ENCODE results near the gene UTS2B. TPM values are rescaled to one million over a fixed set of nuclear protein-coding genes. Genes with fewer than 3 reads are reported as not detected.

UTS2B gene
- polyA plus RNA-seq, 1 donor from 2014 or later: 0.46 TPM

DNA sequence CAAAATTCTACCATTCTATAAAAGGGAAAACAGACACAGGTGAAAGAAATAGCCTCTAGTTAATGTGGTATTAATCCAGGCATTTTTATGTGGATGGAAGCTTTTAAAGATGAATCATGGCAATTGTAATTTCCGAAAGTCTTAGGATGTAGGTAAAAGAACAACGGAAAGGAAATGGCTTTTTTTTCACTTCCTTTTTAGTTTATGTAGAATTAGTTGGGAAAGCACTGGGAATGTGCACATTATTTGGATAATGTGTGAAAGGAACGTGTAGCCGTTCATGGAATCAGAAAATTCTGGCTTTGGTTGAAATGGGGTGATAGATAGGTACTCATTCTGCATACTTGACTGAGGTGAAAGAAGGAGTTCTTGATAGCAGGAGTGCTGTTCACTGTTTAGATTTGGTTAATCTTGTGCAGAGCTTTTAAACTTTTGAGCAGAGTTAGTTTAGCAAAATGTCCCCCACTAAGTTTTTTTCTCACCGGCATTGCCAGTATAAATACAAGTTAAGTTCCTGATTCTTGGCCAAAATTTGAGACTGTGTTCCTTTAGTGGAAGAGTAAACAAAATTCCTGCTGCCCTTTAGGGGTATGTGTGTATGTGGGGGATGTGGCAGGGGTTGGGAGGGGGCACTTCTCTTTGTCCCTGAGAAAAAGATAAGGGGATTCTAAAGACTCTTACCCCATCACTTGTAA is 20.2 kb upstream of the UTS2B start:
- H3K9me3 ChIP-seq (ENCODE audit: low read length): no peaks in the 10 kb centered on the region
- no peak overlapping the region for H3K27ac ChIP-seq (ENCODE audit: low read length)
- H3K4me3 ChIP-seq (ENCODE audit: low read length): no peak overlapping the region
- H2AFZ ChIP-seq (ENCODE audit: low read depth, low read length): no peak overlapping the region
- H4K20me1 ChIP-seq (ENCODE audit: insufficient read depth): no peaks in the 10 kb centered on the region
- TF ChIP-seq TAF1 (IDR thresholded peaks at IDR 0.05; ENCODE audit: low read depth) (no peak), SMC3 (conservative IDR thresholded peaks at IDR 0.05; ENCODE audit: poor library complexity) (no peak), POLR2AphosphoS5 (IDR thresholded peaks at IDR 0.05) (no peak), EP300 (conservative IDR thresholded peaks at IDR 0.05; ENCODE audit: poor library complexity, severe bottlenecking) (no peak), MXI1 (conservative IDR thresholded peaks at IDR 0.05; ENCODE audit: poor library complexity, severe bottlenecking) (no peak), RAD21 (conservative IDR thresholded peaks at IDR 0.05) (no peak)
- TF ChIP-seq, protein P1, sequence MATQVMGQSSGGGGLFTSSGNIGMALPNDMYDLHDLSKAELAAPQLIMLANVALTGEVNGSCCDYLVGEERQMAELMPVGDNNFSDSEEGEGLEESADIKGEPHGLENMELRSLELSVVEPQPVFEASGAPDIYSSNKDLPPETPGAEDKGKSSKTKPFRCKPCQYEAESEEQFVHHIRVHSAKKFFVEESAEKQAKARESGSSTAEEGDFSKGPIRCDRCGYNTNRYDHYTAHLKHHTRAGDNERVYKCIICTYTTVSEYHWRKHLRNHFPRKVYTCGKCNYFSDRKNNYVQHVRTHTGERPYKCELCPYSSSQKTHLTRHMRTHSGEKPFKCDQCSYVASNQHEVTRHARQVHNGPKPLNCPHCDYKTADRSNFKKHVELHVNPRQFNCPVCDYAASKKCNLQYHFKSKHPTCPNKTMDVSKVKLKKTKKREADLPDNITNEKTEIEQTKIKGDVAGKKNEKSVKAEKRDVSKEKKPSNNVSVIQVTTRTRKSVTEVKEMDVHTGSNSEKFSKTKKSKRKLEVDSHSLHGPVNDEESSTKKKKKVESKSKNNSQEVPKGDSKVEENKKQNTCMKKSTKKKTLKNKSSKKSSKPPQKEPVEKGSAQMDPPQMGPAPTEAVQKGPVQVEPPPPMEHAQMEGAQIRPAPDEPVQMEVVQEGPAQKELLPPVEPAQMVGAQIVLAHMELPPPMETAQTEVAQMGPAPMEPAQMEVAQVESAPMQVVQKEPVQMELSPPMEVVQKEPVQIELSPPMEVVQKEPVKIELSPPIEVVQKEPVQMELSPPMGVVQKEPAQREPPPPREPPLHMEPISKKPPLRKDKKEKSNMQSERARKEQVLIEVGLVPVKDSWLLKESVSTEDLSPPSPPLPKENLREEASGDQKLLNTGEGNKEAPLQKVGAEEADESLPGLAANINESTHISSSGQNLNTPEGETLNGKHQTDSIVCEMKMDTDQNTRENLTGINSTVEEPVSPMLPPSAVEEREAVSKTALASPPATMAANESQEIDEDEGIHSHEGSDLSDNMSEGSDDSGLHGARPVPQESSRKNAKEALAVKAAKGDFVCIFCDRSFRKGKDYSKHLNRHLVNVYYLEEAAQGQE (IDR thresholded peaks at IDR 0.05; ENCODE audit: borderline replicate concordance): no peak
- TF ChIP-seq, protein P2, sequence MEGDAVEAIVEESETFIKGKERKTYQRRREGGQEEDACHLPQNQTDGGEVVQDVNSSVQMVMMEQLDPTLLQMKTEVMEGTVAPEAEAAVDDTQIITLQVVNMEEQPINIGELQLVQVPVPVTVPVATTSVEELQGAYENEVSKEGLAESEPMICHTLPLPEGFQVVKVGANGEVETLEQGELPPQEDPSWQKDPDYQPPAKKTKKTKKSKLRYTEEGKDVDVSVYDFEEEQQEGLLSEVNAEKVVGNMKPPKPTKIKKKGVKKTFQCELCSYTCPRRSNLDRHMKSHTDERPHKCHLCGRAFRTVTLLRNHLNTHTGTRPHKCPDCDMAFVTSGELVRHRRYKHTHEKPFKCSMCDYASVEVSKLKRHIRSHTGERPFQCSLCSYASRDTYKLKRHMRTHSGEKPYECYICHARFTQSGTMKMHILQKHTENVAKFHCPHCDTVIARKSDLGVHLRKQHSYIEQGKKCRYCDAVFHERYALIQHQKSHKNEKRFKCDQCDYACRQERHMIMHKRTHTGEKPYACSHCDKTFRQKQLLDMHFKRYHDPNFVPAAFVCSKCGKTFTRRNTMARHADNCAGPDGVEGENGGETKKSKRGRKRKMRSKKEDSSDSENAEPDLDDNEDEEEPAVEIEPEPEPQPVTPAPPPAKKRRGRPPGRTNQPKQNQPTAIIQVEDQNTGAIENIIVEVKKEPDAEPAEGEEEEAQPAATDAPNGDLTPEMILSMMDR (IDR thresholded peaks at IDR 0.05; ENCODE audit: poor library complexity, severe bottlenecking): no peak
- no peaks in the 10 kb centered on the region for H3F3A ChIP-seq (ENCODE audit: insufficient read depth, low read length, poor library complexity, severe bottlenecking)
- no peak overlapping the region for H3K4me2 ChIP-seq (ENCODE audit: low read length)
- no peaks in the 10 kb centered on the region for H3K9me2 ChIP-seq (ENCODE audit: insufficient read depth, low read length)
- H3K36me3 ChIP-seq (ENCODE audit: insufficient read depth, low read length): no peaks in the 10 kb centered on the region
- H3K79me2 ChIP-seq (replicated peaks; ENCODE audit: insufficient read depth, low read length): peaks cover 22% of the 10 kb centered on the region
- no peaks in the 10 kb centered on the region for H3K27me3 ChIP-seq (ENCODE audit: insufficient read depth, low read depth, low read length)
- H3K9ac ChIP-seq (ENCODE audit: low read length): no peak overlapping the region

GRCh38 chr3:191348098-191348497 is 17.8 kb upstream of the UTS2B start:
- Histone ChIP-seq H3K9me3 (ENCODE audit: low read length) (no peaks in the 10 kb centered on the region), H3K27ac (ENCODE audit: low read length) (no peak overlapping the region), H3K36me3 (ENCODE audit: insufficient read depth, low read length) (no peaks in the 10 kb centered on the region), H3K9me2 (ENCODE audit: insufficient read depth, low read length) (no peaks in the 10 kb centered on the region), H3K4me3 (ENCODE audit: low read length) (no peak overlapping the region), H3F3A (ENCODE audit: insufficient read depth, low read length, poor library complexity, severe bottlenecking) (no peaks in the 10 kb centered on the region), H4K20me1 (ENCODE audit: insufficient read depth) (no peaks in the 10 kb centered on the region), H2AFZ (ENCODE audit: low read depth, low read length) (no peak overlapping the region), H3K9ac (ENCODE audit: low read length) (no peak overlapping the region), H3K27me3 (ENCODE audit: insufficient read depth, low read depth, low read length) (no peaks in the 10 kb centered on the region), H3K79me2 (replicated peaks; ENCODE audit: insufficient read depth, low read length) (peaks cover 24% of the 10 kb centered on the region), H3K4me2 (ENCODE audit: low read length) (no peak overlapping the region)
- TF ChIP-seq EP300 (conservative IDR thresholded peaks at IDR 0.05; ENCODE audit: poor library complexity, severe bottlenecking) (no peak), POLR2AphosphoS5 (IDR thresholded peaks at IDR 0.05) (no peak), RAD21 (conservative IDR thresholded peaks at IDR 0.05) (no peak), SMC3 (conservative IDR thresholded peaks at IDR 0.05; ENCODE audit: poor library complexity) (no peak), MXI1 (conservative IDR thresholded peaks at IDR 0.05; ENCODE audit: poor library complexity, severe bottlenecking) (no peak), EZH2 (IDR thresholded peaks at IDR 0.05; ENCODE audit: borderline replicate concordance, insufficient read depth, low read length, poor library complexity, severe bottlenecking) (no peak), TAF1 (IDR thresholded peaks at IDR 0.05; ENCODE audit: low read depth) (no peak)
- TF ChIP-seq, protein P1 (IDR thresholded peaks at IDR 0.05; ENCODE audit: borderline replicate concordance): no peak
- TF ChIP-seq, protein P2 (IDR thresholded peaks at IDR 0.05; ENCODE audit: poor library complexity, severe bottlenecking): no peak

All from neural cell (in vitro differentiated cells).